ENCODE results near the gene RIMS3. TPM values are rescaled to one million over a fixed set of nuclear protein-coding genes. Genes with fewer than 3 reads are reported as not detected.

Gene RIMS3
- total RNA-seq, 1 donor from 2014 or later: 1.0 TPM

- ATAC-seq (peak; percentile 85), DNase-seq (ENCODE audit: low spot score) (peak; percentile 96)
These were observed 26.3 kb upstream of the RIMS3 start, which contains the start of gene NFYC for GRCh38 chr1:40691538-40692428. Gene NFYC (plus strand): TSS chr1:40691704. CDS start chr1:40738844, 47,140 bp downstream.

- ATAC-seq (no peak), DNase-seq (ENCODE audit: low spot score) (no peak)
These were observed 25.5 kb upstream of the RIMS3 start for GRCh38 chr1:40690771-40691537.

- DNase-seq (ENCODE audit: low spot score) (no peak), ATAC-seq (no peak)
These were observed 24.3 kb upstream of the RIMS3 start for GRCh38 chr1:40689737-40690136.

- DNase-seq (ENCODE audit: low spot score): no peak
- ATAC-seq: no peak
These were observed 22.2 kb upstream of the RIMS3 start for GRCh38 chr1:40687661-40688060.

- ATAC-seq (no peak), DNase-seq (ENCODE audit: low spot score) (no peak)
These were observed 21.6 kb upstream of the RIMS3 start for GRCh38 chr1:40687059-40687458.

GRCh38 chr1:40684669-40685068 lies 19.2 kb upstream of the RIMS3 start:
- no peak for DNase-seq (ENCODE audit: low spot score)
- ATAC-seq: no peak

GRCh38 chr1:40679165-40679953 lies 13.9 kb upstream of the RIMS3 start:
- no peak for ATAC-seq
- no peak for DNase-seq (ENCODE audit: low spot score)

GRCh38 chr1:40676501-40676900 lies 11.0 kb upstream of the RIMS3 start:
- DNase-seq (ENCODE audit: low spot score) (no peak), ATAC-seq (no peak)

GRCh38 chr1:40673452-40673851 lies 8.0 kb upstream of the RIMS3 start:
- ATAC-seq (no peak), DNase-seq (ENCODE audit: low spot score) (no peak)

GRCh38 chr1:40668769-40669525 lies 3.5 kb upstream of the RIMS3 start:
- peak; percentile 84 for ATAC-seq

GRCh38 chr1:40664791-40665190 lies 691 bp downstream of the RIMS3 start:
- DNase-seq (ENCODE audit: low spot score) (no peak), ATAC-seq (no peak)

More at GRCh38 chr1:40668769-40669525, 3.5 kb upstream of the RIMS3 start:
- DNase-seq (ENCODE audit: low spot score): peak; percentile 75

- DNase-seq (ENCODE audit: low spot score) (no peak), ATAC-seq (no peak)
These were observed 1.3 kb downstream of the RIMS3 start for GRCh38 chr1:40664167-40664537.

- ATAC-seq (no peak), DNase-seq (ENCODE audit: low spot score) (no peak)
These were observed 1.9 kb downstream of the RIMS3 start for GRCh38 chr1:40663324-40664166.

- DNase-seq (ENCODE audit: low spot score): no peak
- no peak for ATAC-seq
These were observed 2.6 kb downstream of the RIMS3 start for GRCh38 chr1:40662864-40663263.

- ATAC-seq: no peak
- DNase-seq (ENCODE audit: low spot score): no peak
These were observed 3.3 kb downstream of the RIMS3 start for GRCh38 chr1:40662151-40662550.

- ATAC-seq (no peak), DNase-seq (ENCODE audit: low spot score) (no peak)
These were observed 3.8 kb downstream of the RIMS3 start for GRCh38 chr1:40661678-40662077.

GRCh38 chr1:40659649-40659947 lies 5.9 kb downstream of the RIMS3 start:
- no peak for ATAC-seq
- DNase-seq (ENCODE audit: low spot score): no peak

- ATAC-seq: peak; percentile 22
These were observed 6.5 kb downstream of the RIMS3 start for GRCh38 chr1:40658751-40659648.

GRCh38 chr1:40657046-40657445 lies 8.4 kb downstream of the RIMS3 start:
- DNase-seq (ENCODE audit: low spot score): no peak

More at GRCh38 chr1:40658751-40659648, 6.5 kb downstream of the RIMS3 start:
- no peak for DNase-seq (ENCODE audit: low spot score)

More at GRCh38 chr1:40657046-40657445, 8.4 kb downstream of the RIMS3 start:
- ATAC-seq: no peak

All from left lobe of liver (tissue), 2 donors.